ENCODE data around the gene BAIAP2.
A peak's percentile ranks its signal among the peaks of the same experiment; 100 is the strongest.

The BAIAP2 gene

DNA sequence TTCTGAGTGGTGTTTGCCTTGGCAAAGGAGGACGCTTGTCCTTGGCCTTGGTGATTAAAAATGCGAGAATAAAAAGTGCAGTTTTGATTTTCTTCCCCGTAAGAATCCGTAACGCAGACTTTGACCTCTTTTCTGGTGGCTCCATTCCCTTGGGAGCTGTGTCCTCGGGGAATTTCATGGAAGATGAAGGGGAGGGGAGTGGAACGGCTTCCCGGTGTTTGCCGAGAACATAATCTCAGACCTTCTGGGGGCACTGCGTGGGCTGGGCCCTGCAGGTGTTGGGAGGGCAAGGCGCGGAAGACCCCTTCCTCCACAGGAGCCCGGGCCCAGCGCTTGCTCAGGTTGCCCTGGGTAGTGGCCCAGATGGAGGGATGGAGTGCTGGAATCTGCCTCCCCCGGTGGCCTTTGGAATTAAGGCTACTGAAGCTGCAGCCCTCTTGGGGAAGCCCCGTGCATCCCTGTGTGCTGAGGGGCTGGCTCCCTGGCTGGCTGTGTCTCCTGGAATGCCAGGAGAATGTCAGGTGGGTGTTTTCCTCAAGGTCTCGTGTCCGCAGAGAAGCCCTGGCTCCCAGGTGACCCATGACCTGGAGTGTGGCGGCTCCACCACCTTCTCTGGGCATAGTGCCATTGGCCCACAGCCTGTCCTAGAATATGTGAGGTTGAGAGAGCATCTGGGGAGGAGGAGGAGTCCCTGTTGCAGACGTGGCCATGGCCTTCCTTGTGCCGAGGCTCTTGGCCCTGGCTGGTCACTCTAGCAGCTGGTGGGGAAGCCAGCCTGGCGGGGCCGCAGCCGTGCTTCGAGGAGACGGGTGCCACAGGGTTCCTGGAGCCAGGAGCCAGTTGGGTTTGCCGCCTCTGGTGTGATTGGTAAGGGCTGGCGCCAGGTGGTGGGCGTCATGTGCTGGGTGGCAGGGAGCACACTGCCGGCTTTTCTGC is 3.1 kb downstream of the BAIAP2 start:
- DNase-seq (ENCODE audit: low spot score), result no peak

DNA sequence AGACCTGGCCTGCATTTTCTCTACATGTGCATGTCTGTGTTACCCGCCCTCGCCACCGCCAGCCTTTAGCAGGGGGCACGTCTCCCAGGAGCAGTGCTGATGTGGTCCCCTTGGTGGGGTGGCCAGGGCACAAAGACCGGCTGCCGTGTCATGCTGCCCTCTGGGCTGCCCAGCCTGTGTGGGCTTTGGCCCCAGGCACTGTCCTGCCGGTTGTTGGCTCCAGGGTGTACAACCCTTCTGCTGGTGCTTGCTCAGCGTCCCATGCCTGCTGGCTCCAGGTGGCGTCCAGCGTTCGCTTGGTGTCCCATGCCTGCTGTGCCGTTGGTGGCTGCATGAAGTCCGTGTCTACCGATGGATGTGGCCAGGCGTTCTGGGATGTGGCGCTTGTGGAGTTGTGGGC is 4.1 kb downstream of the BAIAP2 start:
- no peak for DNase-seq (ENCODE audit: low spot score)

DNA sequence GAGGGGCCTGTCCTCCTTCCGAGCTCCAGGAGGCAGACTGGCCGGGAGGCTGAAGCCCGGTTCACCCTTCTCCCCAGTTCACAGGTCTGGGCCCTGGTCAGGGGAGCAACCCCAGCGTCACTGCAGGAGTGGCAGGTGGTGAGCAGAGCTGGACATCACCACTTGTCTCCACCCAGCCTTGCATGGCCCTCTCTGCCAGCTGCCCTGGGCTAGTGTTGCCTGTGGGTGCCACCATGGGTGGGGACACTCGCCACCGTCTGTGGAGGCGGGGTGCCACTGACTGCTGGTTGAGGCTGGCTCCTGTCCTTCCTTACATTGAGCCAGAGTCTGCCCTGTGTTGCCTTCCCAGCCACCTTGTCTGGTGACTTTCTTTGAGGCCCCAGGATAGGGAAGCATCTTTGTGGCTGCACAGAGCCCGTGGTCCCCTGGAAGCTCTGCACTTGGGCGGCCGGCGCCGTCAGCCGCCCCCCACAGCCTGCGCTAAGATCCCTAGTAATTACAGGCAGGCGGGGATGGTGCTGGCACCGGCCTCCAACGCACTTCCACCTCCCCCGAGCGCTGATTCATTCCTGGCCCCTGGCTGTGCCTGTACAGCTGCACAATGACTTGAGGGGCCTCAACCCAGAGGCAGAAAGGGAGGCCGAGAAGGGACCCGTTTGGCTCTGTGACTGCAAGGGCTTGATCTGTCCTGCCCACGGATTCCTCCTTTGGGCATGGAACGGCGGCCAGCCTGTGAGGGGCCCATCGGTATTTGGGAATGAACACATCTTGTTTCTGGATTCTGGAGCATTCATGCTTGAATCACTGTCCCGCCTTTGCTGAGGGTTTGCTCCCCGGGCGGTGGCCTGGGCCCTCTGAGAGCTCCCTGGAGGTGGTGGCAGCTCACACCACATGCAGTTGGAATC is 5.2 kb downstream of the BAIAP2 start:
- DNase-seq (ENCODE audit: low spot score), result peak; percentile 64

DNA sequence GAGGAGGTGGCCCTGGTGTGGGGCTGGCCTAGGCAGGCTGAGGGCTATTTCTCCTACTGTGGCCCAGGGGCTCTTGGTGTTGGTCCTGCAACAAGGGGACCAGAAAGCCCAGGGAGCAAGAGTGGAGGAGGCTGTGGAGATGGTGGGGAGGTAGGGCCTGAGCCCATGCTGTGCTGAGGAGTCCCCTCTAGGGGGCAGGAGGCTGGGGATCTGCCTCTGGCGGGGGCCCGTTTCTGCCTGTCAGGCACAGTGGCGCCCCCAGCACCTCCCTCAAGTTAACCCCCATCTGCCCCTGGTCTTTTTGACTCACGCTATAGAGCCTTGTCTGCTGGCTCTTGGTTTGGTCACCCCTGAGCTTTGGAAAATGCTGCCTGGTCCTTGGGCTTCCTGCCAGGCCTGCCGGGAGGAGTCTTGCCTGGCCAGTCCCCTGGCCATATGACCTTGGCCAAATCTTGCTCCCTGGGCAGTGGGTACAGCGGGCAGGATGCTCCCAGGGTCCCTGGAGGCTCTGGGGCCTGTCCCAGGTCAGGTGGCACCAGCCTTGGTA is 5.9 kb downstream of the BAIAP2 start:
- no peak for DNase-seq (ENCODE audit: low spot score)

DNA sequence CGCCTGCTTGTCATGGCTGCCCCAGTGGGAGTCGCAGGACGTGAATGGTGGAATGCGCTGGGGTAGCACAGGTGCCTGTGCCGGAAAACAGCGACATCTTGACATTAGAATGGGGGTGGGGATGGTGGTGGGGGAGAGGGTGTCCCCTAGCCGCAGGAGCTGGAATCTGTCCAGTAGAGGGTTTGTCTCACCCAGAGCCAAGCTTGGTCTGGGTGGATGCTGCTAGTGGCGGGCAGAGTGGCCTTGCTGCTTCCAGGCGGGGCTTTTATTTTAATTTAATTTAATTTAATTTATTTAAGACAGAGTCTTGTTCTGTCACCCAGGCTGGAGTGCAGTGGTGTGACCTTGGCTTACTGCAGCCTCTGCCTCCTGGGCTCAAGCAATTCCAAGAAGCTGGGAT is 7.7 kb downstream of the BAIAP2 start:
- no peak for DNase-seq (ENCODE audit: low spot score)

DNA sequence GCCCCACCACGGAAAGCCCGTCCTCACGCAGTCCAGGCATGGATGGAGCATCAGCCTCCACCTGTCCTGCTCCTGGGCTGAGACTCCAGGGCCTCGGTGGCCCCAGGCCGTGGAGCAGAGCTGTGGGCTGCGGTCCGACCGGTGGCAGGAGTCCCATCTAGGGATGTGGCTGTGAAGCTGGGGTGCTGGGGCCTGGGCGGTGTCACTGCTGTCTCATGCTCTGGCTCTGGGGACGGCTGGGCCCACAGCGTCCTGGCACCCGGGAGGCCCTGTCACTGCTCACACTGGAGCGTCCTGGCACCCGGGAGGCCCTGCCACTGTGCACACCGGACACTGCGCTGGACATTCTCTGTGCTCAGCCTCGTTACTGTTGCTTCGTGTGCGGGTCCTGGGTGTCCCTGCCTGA is 8.4 kb downstream of the BAIAP2 start:
- DNase-seq (ENCODE audit: low spot score), result no peak

DNA sequence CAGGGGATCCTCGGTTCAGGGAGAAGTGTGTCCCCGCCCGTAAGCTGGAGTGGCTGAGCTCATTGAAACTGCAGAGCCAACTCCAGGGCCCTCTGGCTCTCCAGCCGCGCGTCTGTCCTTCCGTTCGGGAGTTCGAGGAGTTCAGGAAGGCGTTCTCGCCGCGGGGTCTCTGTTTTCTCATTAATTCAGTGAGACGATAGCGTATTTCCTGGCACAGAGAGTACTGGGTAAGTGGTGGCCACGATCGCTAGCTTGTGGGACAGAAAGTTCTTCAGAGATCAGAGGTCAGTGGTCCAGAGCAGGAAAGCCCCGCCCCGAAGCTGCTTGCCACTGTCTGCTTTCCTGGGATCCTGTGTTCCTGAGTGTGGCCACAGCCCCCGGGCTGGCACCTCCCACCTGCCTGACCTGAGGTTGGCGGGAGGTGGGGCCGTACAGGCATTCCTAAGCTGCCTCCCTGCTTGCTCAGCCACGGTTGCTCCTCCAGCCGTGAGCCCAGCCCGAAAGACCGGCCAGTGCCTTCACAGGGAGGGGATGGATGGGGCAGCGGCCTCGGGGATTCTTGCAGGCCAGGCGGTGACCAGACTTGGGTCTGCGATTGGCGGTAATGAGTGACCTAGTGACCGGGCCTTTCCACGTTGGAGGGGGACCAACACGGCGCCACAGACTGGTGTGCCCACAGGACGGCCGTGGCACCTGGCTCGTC is 8.9 kb downstream of the BAIAP2 start:
- peak; percentile 94 for DNase-seq (ENCODE audit: low spot score)

DNA sequence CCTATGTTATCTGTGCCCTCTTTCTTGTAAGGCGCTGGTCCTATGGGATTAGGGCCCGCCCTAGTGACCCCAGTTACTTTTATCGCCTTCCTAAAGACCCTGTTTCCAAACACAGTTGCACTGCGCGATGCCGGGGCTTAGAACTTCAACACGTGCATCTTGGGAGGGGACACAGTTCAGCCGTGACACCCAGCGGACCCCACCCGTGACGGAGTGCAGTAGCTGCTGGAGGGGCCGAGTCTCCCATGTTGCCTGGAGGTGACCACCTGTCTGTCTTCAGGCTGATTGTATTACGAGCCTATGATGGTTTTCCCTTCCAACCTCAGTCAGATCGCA is 9.4 kb downstream of the BAIAP2 start:
- no peak for DNase-seq (ENCODE audit: low spot score)

DNA sequence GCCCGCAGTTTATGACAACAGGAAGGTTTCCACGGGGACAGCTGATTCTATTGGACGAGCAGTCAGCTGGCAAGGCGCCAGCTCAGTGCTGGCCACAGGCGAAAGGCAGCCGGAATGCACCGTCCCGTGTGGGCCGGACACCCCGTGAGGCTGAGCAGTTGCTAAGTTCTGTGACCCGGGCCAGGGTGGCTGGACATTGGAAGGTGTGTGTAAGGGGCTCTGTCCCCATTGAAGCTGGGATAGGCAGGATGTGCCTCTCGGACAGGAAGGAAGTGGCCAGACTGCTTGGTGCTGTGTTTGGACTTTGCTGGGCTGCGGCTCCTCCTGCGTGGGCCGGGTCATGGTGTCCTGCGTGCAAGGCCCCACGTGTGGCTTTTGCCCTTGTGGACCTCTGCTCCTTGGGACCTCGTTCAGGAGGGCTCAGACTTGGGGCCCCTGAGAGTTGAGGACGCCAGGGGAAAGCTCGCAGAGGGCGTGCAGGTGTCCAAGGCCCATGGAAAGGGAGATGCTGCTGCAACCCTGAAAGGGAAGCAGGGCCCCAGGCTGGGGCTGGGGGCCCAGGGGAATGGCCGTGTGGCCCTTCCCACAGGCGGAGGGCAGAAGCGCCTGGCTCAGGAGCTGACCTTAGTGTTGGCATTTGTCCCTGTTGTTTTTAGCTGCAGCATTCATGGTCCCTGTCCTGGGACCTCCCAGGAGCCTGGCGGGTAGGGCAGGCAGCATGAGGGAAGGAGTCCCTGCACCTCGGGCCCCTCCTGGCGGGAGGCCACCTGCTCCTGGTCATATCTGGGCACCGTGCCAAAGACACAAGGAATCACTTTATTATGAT is 10.0 kb downstream of the BAIAP2 start:
- peak; percentile 91 for DNase-seq (ENCODE audit: low spot score)

DNA sequence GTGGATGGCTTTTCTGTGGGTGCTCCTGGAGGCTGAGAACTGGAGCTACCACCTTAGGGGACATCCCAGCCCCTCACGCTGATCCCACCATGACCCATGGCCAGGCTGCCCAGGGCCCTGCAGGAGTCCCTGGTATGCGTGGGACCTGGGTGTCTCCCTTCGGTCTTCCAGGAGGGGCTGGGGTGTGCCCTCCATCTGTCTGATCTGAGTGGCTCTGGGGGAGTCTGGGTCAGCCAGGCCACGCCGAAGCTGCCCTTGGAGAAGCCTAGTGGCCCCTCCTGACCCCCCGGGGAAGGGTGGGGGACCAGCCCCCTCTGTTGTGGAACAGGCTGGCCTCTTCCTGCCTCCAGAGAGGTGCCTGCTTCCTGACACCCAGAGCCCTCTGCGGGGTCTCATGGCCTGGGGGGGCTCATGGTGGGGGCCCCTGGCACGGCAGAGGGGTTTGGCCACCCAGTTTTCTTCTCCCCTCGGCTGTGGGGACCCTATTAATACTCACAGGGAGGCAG is 10.7 kb downstream of the BAIAP2 start:
- DNase-seq (ENCODE audit: low spot score), result no peak

DNA sequence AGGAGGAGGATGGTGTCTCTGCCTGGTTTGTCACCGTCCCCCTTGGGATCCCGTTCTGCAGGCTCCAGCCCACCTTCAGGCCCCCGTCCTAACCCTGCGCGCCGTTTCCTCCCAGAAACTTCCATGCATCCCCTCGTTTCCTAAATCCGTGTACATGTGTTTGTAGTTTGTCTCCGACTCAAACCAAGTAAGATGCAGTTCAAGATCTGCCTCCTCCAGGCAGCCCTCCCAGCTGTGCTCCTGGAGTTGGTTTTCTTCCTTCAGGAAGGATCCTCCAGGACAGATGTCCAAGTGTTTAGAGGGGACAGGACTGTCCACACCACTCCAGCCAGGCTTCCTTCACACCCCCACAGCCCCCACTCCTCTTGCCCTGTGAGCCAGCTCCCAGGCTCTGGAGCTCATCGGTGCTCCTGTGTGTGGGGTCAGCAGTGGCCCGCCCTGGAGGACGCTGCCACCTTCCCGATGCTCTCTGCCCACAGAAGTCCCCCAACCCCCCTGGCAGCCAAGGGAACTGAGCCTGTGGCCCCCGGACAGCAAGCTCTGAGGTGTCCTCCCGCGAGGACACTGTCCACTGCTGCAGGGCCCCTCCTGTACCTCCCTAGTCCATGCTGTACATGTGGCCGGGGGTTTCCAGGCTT is 11.3 kb downstream of the BAIAP2 start:
- DNase-seq (ENCODE audit: low spot score), result no peak

DNA sequence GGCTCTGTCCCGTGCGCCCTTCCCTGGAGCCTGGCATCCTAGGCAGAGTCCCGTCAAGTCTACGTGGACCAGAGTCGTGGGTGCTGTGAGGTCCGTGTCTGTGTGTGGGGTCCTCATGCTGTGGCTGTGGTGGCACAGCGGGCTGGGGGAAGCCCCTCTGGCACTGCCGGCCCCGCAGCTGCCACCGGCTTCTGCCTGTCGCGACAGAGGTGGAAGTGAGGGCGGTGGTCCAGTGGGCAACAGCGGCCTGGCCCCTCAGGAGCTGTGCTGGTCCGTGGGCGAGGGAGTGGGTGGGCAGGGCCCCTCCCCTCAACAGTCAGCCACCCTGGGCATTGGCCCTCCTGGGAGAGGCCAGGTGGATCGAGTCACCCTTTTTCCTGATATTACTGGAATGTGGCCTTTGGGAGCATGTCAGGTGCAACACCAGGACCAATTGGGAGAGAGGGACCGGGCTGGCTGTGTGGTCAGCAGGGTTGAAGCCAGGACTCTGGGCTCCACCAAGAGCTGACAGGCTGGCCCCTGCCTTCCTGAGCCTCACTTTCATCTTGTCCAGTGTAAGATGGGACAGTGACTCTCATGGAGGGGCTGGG is 11.9 kb downstream of the BAIAP2 start:
- DNase-seq (ENCODE audit: low spot score), result no peak

DNA sequence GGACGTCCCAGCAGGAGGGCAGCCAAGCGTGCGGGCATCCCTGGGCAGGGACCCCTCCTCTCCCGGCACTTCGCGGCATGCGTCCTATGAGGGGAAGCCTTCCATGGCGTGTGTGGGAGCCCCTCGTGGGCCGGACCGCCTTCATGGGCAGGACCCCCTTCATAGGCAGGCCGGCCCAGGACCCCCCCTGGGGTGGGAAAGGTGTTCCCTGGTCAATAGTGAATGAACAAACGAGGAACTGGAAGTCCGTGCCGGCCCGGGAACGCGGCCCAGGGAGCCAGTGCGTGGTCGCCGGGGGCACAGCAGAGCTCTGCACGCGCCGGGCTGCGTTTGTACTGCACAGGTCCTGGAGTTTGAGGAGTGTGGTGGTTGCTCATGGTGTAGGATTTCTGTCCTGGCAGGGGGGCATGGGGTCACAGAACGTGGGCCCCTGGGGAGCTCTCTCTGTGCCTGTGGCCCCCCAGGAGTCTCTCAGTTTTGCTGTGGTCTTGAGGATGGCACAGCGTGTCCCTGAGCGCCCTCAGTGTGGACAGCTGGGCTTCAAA is 13.9 kb downstream of the BAIAP2 start:
- DNase-seq (ENCODE audit: low spot score), result no peak

DNA sequence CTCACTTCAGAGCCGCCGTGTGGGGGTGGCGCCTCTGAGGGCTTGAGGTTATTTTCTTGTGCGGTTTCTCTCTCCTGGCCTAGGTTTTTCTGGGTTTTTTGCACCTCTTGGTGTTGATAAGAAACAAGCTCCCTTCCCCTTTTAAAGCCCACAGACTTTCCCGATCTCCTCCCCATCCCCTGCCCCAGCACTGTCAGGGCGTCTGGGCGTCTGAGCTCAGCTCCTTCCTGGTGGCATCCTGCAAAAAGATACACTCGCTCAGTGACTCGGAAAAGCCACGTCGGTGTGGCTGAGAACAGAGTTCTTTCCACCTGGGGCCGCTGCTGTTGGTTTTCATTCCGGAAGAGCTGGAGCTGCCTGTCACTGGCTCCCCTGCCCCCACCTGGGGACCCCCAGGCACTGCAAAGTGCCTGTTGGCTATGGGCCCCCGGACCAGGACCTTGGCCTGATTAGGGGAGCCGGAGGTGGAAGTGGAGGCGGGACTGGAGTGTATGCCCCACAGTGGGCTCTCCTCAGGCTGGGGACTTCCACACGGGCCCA is 14.5 kb downstream of the BAIAP2 start:
- DNase-seq (ENCODE audit: low spot score), result no peak

DNA sequence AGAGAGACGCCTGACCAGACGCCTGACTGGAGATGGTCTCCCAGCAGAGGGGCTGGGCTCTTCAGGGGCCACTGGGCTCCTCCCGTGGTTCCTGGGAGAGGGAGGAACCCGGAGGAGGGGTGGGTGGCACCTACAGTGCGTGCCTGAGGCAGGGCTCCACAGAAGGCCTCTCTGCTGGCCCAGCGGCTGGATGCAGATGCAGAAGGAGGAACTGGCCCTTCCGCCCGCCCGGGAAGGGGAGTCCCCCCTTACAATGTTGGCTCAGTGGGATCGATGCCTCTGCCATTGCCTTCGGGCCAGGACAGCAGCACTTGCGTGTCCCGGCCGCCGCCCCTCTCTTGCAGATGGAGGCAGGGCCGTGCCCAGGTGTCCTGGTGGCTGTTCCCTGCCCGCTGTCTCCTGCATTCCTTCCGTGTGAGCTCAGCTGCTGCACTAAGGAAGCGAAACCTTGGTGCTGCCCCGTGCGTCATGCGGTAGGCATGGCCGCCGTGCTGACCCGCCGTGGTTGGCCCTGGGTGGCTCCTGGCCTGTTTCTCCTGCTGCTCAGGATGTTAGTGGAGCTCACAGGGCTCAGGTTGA is 15.1 kb downstream of the BAIAP2 start:
- DNase-seq (ENCODE audit: low spot score), result peak; percentile 85

DNA sequence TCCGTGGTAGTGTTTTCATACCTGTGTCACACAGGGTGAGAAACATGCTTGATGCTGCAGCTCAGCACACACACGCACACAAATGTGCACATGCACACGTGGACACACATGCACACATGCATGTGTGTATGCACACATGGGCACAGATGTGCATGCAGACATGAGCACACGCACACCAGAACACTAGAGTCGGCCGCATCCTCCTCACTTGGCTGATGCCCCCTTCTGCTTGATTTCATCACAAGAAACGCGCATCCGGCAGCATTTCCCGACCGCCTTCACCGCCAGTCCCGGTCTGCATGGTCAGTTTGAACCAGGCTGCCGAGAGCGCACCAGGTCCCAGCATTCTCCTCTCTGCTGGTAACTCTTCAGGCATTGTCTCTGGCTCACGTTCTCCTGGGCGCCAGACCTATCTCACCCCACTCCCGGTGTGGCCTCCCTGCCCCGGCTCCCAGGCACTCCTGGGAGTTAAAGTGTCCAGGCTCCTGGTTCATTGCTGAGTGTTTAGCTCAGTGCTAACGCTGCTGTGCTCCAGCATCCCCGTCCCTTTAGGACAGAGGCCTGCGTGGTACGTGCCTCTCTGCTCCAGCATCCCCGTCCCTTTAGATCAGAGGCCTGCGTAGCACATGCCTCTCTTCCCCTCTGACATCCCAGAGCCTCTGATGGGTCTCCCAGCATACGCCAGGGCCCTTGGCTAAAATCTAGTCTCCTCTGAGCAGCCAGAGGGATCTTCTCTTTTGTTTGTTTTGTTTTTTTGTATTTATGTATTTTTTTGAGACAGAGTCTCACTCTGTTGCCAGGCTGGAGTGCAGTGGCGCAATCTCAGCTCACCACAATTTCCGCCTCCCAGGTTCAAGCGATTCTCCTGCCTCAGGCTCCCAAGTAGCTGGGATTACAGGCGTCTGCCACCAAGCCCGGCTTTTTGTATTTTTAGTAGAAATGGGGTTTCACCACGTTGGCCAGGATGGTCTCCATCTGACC is 16.0 kb downstream of the BAIAP2 start:
- DNase-seq (ENCODE audit: low spot score), result no peak

DNA sequence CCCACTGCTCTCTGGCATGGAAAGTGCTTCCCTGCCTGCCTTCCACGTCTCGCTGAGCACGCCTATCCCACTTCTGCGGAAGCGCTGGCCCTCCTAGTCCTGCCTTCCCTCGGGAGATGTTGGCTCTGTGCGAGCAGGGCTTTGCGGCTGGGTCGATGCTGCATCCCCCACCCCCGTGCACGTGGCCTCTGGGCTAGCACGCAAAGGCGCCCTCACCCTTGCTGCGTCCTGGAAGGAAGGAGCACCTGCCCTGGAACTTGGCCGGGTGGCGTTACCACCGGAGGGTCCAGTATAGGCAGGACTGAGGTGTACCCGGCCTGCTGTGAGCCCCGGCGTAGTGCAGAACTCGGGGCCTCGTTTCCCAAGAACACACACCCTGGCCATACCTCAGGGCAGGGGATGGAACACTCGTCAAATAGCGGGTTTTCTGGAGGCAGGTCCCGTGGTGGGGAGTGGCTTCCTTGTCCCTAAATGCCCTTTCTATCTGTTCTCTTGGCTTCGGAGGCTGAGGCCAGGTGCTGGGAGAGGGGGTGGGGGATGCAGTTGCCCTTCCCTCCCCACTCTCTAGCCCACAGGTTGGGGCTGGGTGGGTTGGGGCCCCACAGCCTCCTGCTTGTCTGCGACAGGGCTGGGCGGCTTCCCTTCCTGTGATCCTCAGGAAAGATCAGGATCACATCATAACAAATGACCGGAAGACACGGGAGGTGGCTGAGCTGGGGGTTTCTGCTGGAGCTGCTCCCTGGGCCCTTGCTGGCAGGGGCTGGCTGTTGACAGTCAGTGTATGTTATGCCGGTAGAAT is 17.4 kb downstream of the BAIAP2 start:
- no peak for DNase-seq (ENCODE audit: low spot score)
